Bronchial epithelial cell (primary cell): ENCODE results near the gene DNASE1L3. TPM values are rescaled to one million over a fixed set of nuclear protein-coding genes. Genes with fewer than 3 reads are reported as not detected.

ENCODE experiments used
- DNase-seq: peaks from one replicate; pipeline ENCODE4 v3.0.0-alpha.2; 2010; ENCODE audit warnings: low read depth
- FAIRE-seq: peaks from 2 replicates; lab custom pipeline; 2011; peaks lifted over from hg19 to GRCh38; lab: Jason Lieb, UNC
- H3K27me3 ChIP-seq: 2 replicates; pipeline ENCODE4 v1.5.1; 2011; ENCODE audit warnings: low read length; ENCODE audit not compliant: control insufficient read depth, insufficient read depth
- H3K36me3 ChIP-seq: 2 replicates; pipeline ENCODE4 v1.5.1; 2011; ENCODE audit warnings: low read length; ENCODE audit not compliant: control insufficient read depth, insufficient read depth
- H3K4me3 ChIP-seq: 2 replicates; pipeline ENCODE4 v1.5.1; 2011; ENCODE audit warnings: mild to moderate bottlenecking, low read depth, low read length, control low read depth
- total RNA-seq: library from RNA; depleted of rRNA; stranded (reverse); fragments of >200 nt; gene quantifications from 2 replicates; pipeline ENCODE4 v1.2.1, GENCODE V29; 2014
- TF ChIP-seq, protein P1 (sequence below): IDR thresholded peaks from 2 replicates; pipeline ENCODE4 v1.5.1; 2011; ENCODE audit warnings: mild to moderate bottlenecking, moderate library complexity, low read length, control low read depth, inconsistent platforms; ENCODE audit not compliant: insufficient read depth, severe bottlenecking

DNASE1L3 gene
- total RNA-seq, 1 donor from 2014 or later: not detected

DNA sequence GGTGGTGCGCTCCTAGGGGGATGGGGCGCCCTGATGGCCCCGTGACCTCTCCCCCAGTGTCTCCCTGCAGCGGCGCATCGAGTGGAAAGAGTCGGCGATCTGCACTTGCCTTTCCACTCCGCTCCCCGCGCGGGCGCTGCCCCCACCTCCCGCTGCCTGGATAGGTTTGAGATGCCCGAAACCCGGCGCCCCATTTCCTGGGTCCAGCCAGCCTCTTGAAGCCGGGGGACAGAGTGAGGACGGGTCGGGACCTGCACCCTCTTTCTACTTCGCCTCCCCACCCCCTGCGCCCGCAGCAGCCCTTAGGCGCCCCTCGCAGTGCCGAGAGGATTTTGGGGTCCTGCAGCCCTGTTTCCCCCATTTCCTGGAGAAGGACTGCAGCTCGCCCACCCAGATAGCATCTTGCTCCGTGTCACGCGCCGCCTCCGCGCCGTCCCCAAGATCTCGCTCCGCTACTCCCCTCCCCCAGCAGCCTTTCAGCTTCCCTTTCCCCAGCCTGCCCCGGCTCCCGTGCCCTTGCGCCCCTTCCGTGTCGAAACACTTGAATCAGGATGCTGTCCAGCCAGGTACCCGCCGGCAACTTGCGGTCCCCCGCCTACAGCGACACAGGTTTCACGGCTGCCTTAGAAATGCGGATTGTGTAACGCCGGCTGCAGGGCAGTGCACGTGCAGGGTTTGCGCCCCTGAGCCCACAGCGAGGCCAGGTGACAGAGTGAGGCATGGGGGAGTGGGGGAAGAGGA is 27.3 kb upstream of the DNASE1L3 start:
- Histone ChIP-seq H3K4me3 (peak overlapping the region; percentile 78), H3K27me3 (no peaks in the 10 kb centered on the region), H3K36me3 (no peaks in the 10 kb centered on the region)
- DNase-seq (no peak), FAIRE-seq (no peak)
- TF ChIP-seq, protein P1, sequence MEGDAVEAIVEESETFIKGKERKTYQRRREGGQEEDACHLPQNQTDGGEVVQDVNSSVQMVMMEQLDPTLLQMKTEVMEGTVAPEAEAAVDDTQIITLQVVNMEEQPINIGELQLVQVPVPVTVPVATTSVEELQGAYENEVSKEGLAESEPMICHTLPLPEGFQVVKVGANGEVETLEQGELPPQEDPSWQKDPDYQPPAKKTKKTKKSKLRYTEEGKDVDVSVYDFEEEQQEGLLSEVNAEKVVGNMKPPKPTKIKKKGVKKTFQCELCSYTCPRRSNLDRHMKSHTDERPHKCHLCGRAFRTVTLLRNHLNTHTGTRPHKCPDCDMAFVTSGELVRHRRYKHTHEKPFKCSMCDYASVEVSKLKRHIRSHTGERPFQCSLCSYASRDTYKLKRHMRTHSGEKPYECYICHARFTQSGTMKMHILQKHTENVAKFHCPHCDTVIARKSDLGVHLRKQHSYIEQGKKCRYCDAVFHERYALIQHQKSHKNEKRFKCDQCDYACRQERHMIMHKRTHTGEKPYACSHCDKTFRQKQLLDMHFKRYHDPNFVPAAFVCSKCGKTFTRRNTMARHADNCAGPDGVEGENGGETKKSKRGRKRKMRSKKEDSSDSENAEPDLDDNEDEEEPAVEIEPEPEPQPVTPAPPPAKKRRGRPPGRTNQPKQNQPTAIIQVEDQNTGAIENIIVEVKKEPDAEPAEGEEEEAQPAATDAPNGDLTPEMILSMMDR: no peak

GRCh38 chr3:58237238-58237940 is 26.6 kb upstream of the DNASE1L3 start, which contains the start of gene ABHD6:
Gene ABHD6 (plus strand): TSS chr3:58237792. CDS start chr3:58256587, 18,795 bp downstream.
- Histone ChIP-seq H3K36me3 (no peaks in the 10 kb centered on the region), H3K27me3 (no peaks in the 10 kb centered on the region), H3K4me3 (peak within 1 kb of the TSS; percentile 78)
- TF ChIP-seq, protein P1: peak; percentile 23
- FAIRE-seq (no peak), DNase-seq (no peak)

GRCh38 chr3:58236527-58237237 is 25.9 kb upstream of the DNASE1L3 start:
- Histone ChIP-seq H3K4me3 (peak overlapping the region; percentile 78), H3K36me3 (no peaks in the 10 kb centered on the region), H3K27me3 (no peaks in the 10 kb centered on the region)
- no peak for DNase-seq
- FAIRE-seq: no peak
- TF ChIP-seq, protein P1: no peak

DNA sequence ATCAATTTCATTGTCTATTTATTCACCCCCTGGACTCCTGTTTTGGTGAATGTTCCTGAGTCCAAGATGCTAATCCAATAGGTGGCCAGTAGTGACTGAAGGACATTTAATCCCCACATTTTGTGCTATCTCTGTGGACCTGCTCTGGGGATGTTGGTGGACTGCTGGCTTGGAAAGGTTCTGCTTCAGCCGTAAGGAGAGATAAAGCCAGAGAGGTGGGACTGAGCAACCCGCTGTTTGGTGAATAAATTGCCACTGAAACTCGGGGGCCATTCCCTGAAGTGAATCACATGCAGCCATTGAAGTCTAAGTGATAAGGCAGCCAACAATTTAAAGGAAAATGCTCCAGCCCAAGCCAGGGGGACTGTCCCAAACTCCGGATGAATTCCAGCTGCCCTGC is 25.2 kb upstream of the DNASE1L3 start:
- Histone ChIP-seq H3K27me3 (no peaks in the 10 kb centered on the region), H3K4me3 (no peak overlapping the region), H3K36me3 (no peaks in the 10 kb centered on the region)
- FAIRE-seq (peak; percentile 18), DNase-seq (no peak)
- TF ChIP-seq, protein P1: no peak

DNA sequence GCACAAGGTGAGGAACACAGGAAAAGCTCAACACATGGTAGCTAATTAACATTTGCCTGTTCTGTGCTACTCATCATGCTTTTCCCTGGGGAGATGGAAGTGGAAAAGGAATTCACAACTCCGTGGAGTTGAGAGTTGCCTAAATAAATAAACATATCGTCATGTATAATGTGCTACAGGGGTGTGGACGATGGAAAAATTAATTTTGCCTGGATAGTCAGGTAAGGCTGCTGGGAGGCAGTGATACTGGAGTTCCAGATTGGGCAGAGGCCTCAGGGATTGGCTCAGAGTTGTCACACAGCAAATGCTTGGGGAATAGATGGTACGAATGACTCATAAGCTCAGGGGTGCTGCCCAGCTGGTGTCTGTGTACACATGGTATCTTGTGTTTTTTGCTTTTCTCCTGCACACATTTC is 23.8 kb upstream of the DNASE1L3 start:
- no peak for FAIRE-seq
- peak; percentile 68 for DNase-seq
- no peaks in the 10 kb centered on the region for H3K36me3 ChIP-seq
- TF ChIP-seq, protein P1: no peak
- H3K27me3 ChIP-seq: no peaks in the 10 kb centered on the region
- no peak overlapping the region for H3K4me3 ChIP-seq
